GM18505 (cell line): ENCODE results near the gene SSTR3.
A peak's percentile ranks its signal among the peaks of the same experiment; 100 is the strongest.

ENCODE experiments used
- ATAC-seq: cut with Tn5 transposase; IDR thresholded peaks from one replicate; pipeline ENCODE4 v1.9.1; 2021; ENCODE audit not compliant: unreplicated experiment
- POLR2A ChIP-seq: IDR thresholded peaks from 4 replicates; pipeline ENCODE4 v1.6.1; 2011; ENCODE audit warnings: borderline replicate concordance; ENCODE audit not compliant: insufficient read depth, insufficient read length; ENCODE audit errors: extremely low read depth

Gene SSTR3

GRCh38 chr22:37228106-37229011 lies 16.1 kb upstream of the SSTR3 start:
- no peak for ATAC-seq
- no peak for TF ChIP-seq POLR2A

GRCh38 chr22:37226514-37226913 lies 14.2 kb upstream of the SSTR3 start:
- no peak for ATAC-seq
- TF ChIP-seq POLR2A = no peak

GRCh38 chr22:37226087-37226486 lies 13.8 kb upstream of the SSTR3 start:
- TF ChIP-seq POLR2A = no peak
- ATAC-seq = no peak

- ATAC-seq = no peak
- TF ChIP-seq POLR2A = no peak
Observed at GRCh38 chr22:37225481-37225880, 13.2 kb upstream of the SSTR3 start.

GRCh38 chr22:37224757-37225420 lies 12.6 kb upstream of the SSTR3 start:
- no peak for ATAC-seq

GRCh38 chr22:37223965-37224551 lies 11.8 kb upstream of the SSTR3 start:
- ATAC-seq = no peak
- TF ChIP-seq POLR2A = peak; percentile 1

More at GRCh38 chr22:37224757-37225420, 12.6 kb upstream of the SSTR3 start:
- TF ChIP-seq POLR2A = peak; percentile 27

- ATAC-seq = no peak
- peak; percentile 25 for TF ChIP-seq POLR2A
Observed at GRCh38 chr22:37222440-37222971, 10.2 kb upstream of the SSTR3 start.

- no peak for ATAC-seq
Observed at GRCh38 chr22:37221424-37222333, 9.4 kb upstream of the SSTR3 start.

GRCh38 chr22:37220543-37220981 lies 8.3 kb upstream of the SSTR3 start:
- ATAC-seq = no peak
- TF ChIP-seq POLR2A = peak; percentile 50

More at GRCh38 chr22:37221424-37222333, 9.4 kb upstream of the SSTR3 start:
- no peak for TF ChIP-seq POLR2A

GRCh38 chr22:37219533-37219932 lies 7.3 kb upstream of the SSTR3 start:
- TF ChIP-seq POLR2A = no peak
- no peak for ATAC-seq

- peak; percentile 62 for ATAC-seq
- TF ChIP-seq POLR2A = peak; percentile 52
Observed at GRCh38 chr22:37218771-37219411, 6.6 kb upstream of the SSTR3 start.

GRCh38 chr22:37218399-37218770 lies 6.1 kb upstream of the SSTR3 start:
- no peak for TF ChIP-seq POLR2A
- no peak for ATAC-seq
